HepG2 (cell line): Measurements from ENCODE around the gene DAZAP1. TPM values are rescaled to one million over a fixed set of nuclear protein-coding genes. Genes with fewer than 3 reads are reported as not detected.

Source experiments
- EED ChIP-seq: sonication (generic); formaldehyde crosslinking; IDR thresholded peaks from 2 replicates; pipeline ENCODE4 v1.5.0; 2020; ENCODE audit warnings: mild to moderate bottlenecking, missing genetic modification reagents
- JUND ChIP-seq: sonication (generic); formaldehyde crosslinking; IDR thresholded peaks from 2 replicates; pipeline ENCODE4 v1.8.0; 2022; ENCODE audit warnings: mild to moderate bottlenecking, missing genetic modification reagents
- PAX8 ChIP-seq: sonication (generic); formaldehyde crosslinking; IDR thresholded peaks from 2 replicates; pipeline ENCODE4 v1.8.0; 2022; ENCODE audit warnings: mild to moderate bottlenecking, missing genetic modification reagents, borderline replicate concordance
- XBP1 ChIP-seq: sonication (generic); formaldehyde crosslinking; IDR thresholded peaks from 2 replicates; pipeline ENCODE4 v1.5.0; 2020; ENCODE audit warnings: missing genetic modification reagents
- ZBTB7A ChIP-seq: sonication (generic); formaldehyde crosslinking; IDR thresholded peaks from 2 replicates; pipeline ENCODE4 v1.8.0; 2022; ENCODE audit warnings: mild to moderate bottlenecking, missing genetic modification reagents
- ZNF816 ChIP-seq: sonication (generic); formaldehyde crosslinking; IDR thresholded peaks from 2 replicates; pipeline ENCODE4 v1.8.0; 2022; ENCODE audit warnings: missing genetic modification reagents, mild to moderate bottlenecking, borderline replicate concordance
- polyA plus RNA-seq, 8 experiments: library from polyadenylated mRNA; depleted of rRNA in 3 of 8; stranded (reverse) in 7 of 8; unstranded in 1 of 8; fragments of >200 nt; fragmentation: Illumina TruSeq in 4 of 8; extraction: Trizol in 4 of 8; gene quantifications; 2 replicates each; pipeline versions ENCODE4 v1.2.1 to v1.2.3, GENCODE V29; 2011 to 2016; ENCODE audit warnings: low read depth in 4 of 8, missing spikeins in 1 of 8, mixed read lengths in 1 of 8; ENCODE audit not compliant: insufficient read depth in 1 of 8
- total RNA-seq, 5 experiments: library from RNA; depleted of rRNA; stranded (reverse); fragments of >200 nt; fragmentation: Illumina TruSeq; extraction: Trizol; gene quantifications; 2 replicates each; pipeline ENCODE4 v1.2.3, GENCODE V29; 2016; ENCODE audit warnings: low read depth in 1 of 5
- TF ChIP-seq, protein P1 (sequence below): sonication (generic); formaldehyde crosslinking; IDR thresholded peaks from 2 replicates; pipeline ENCODE4 v1.5.0; 2020; ENCODE audit warnings: mild to moderate bottlenecking, missing genetic modification reagents, borderline replicate concordance
- TF ChIP-seq, protein P2 (sequence below): sonication (generic); formaldehyde crosslinking; conservative IDR thresholded peaks from 2 replicates; pipeline ENCODE4 v1.4.0; 2020; ENCODE audit warnings: missing genetic modification reagents
- TF ChIP-seq, protein P3 (sequence below): IDR thresholded peaks from 2 replicates; pipeline ENCODE4 v1.6.1; 2016; ENCODE audit warnings: missing compliant biosample characterization, missing genetic modification reagents, borderline replicate concordance
- TF ChIP-seq, protein P4 (sequence below): sonication (generic); formaldehyde crosslinking; IDR thresholded peaks from 2 replicates; pipeline ENCODE4 v1.4.0; 2020; ENCODE audit warnings: low read depth, mild to moderate bottlenecking, missing genetic modification reagents
- TF ChIP-seq, protein P5 (sequence below): sonication (generic); formaldehyde crosslinking; IDR thresholded peaks from 2 replicates; pipeline ENCODE4 v1.4.0; 2020; ENCODE audit warnings: missing genetic modification reagents
- TF ChIP-seq, protein P6 (sequence below): sonication (generic); formaldehyde crosslinking; IDR thresholded peaks from 2 replicates; pipeline ENCODE4 v1.5.1; 2020; ENCODE audit warnings: missing genetic modification reagents, mild to moderate bottlenecking, borderline replicate concordance

The DAZAP1 gene
- total and polyA plus RNA-seq, 2 of the 13 experiments (the other 11 are each of a cell fraction or from before 2014, with no cell fraction given): 63.3 to 79.2 TPM

DNA sequence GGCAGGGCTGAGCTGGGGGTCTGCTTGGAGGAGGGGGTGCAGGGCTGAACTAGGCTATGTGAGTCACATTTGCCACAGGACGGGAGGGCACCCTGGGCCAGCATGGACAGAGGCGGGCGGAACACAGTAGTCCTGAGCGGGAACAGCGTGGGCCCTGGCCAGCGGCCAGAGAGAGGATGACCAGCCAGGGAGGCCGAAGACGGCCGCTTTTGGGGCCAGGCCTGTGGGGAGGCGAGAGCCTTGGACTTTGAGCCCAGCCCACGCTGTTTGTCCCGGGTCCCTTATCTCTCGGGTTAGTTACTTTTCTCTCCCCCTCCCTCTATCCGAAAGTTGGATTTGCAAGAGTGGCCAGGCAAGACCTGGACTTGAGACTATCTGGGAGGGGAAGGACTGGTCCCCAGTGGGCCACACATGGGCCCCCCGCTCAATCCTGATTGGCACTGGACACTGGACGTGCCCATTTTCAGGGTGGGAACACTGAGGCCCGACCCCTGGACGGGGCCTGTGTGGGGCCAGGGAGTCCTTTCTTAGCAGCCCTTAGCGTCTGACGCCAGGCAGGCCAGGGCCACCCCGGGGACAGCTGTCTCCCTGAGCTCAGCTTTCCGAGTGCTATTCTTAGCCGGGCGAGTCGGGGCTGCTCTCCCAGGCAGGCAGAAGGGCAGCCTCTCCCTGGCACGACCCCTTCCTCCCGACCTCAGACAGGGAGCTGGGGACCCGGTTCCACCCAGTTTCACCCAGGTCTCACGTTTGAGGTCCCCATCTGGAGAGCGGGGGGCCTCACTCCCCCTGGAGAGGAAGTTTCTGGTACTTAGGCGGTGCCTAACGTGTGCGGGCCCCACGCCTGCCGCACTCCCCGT is 6.9 kb upstream of the DAZAP1 start (continued):
- TF ChIP-seq, protein P1, sequence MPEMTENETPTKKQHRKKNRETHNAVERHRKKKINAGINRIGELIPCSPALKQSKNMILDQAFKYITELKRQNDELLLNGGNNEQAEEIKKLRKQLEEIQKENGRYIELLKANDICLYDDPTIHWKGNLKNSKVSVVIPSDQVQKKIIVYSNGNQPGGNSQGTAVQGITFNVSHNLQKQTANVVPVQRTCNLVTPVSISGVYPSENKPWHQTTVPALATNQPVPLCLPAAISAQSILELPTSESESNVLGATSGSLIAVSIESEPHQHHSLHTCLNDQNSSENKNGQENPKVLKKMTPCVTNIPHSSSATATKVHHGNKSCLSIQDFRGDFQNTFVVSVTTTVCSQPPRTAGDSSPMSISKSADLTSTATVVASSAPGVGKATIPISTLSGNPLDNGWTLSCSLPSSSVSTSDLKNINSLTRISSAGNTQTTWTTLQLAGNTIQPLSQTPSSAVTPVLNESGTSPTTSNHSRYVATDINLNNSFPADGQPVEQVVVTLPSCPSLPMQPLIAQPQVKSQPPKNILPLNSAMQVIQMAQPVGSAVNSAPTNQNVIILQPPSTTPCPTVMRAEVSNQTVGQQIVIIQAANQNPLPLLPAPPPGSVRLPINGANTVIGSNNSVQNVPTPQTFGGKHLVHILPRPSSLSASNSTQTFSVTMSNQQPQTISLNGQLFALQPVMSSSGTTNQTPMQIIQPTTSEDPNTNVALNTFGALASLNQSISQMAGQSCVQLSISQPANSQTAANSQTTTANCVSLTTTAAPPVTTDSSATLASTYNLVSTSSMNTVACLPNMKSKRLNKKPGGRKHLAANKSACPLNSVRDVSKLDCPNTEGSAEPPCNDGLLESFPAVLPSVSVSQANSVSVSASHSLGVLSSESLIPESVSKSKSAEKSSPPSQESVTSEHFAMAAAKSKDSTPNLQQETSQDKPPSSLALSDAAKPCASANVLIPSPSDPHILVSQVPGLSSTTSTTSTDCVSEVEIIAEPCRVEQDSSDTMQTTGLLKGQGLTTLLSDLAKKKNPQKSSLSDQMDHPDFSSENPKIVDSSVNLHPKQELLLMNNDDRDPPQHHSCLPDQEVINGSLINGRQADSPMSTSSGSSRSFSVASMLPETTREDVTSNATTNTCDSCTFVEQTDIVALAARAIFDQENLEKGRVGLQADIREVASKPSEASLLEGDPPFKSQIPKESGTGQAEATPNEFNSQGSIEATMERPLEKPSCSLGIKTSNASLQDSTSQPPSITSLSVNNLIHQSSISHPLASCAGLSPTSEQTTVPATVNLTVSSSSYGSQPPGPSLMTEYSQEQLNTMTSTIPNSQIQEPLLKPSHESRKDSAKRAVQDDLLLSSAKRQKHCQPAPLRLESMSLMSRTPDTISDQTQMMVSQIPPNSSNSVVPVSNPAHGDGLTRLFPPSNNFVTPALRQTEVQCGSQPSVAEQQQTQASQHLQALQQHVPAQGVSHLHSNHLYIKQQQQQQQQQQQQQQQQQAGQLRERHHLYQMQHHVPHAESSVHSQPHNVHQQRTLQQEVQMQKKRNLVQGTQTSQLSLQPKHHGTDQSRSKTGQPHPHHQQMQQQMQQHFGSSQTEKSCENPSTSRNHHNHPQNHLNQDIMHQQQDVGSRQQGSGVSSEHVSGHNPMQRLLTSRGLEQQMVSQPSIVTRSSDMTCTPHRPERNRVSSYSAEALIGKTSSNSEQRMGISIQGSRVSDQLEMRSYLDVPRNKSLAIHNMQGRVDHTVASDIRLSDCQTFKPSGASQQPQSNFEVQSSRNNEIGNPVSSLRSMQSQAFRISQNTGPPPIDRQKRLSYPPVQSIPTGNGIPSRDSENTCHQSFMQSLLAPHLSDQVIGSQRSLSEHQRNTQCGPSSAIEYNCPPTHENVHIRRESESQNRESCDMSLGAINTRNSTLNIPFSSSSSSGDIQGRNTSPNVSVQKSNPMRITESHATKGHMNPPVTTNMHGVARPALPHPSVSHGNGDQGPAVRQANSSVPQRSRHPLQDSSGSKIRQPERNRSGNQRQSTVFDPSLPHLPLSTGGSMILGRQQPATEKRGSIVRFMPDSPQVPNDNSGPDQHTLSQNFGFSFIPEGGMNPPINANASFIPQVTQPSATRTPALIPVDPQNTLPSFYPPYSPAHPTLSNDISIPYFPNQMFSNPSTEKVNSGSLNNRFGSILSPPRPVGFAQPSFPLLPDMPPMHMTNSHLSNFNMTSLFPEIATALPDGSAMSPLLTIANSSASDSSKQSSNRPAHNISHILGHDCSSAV: no peak
- TF ChIP-seq EED (CRISPR knock-in tag): peak; percentile 79; the same call in 1 of the 2 replicates
- TF ChIP-seq, protein P2, sequence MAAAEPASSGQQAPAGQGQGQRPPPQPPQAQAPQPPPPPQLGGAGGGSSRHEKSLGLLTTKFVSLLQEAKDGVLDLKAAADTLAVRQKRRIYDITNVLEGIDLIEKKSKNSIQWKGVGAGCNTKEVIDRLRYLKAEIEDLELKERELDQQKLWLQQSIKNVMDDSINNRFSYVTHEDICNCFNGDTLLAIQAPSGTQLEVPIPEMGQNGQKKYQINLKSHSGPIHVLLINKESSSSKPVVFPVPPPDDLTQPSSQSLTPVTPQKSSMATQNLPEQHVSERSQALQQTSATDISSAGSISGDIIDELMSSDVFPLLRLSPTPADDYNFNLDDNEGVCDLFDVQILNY (CRISPR knock-in tag): no peak
- TF ChIP-seq, protein P3, sequence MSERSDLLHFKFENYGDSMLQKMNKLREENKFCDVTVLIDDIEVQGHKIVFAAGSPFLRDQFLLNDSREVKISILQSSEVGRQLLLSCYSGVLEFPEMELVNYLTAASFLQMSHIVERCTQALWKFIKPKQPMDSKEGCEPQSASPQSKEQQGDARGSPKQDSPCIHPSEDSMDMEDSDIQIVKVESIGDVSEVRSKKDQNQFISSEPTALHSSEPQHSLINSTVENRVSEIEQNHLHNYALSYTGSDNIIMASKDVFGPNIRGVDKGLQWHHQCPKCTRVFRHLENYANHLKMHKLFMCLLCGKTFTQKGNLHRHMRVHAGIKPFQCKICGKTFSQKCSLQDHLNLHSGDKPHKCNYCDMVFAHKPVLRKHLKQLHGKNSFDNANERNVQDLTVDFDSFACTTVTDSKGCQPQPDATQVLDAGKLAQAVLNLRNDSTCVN (CRISPR knock-in tag): no peak
- peak; percentile 48; the same call in 1 of the 2 replicates for TF ChIP-seq JUND (CRISPR knock-in tag)
- TF ChIP-seq, protein P4, sequence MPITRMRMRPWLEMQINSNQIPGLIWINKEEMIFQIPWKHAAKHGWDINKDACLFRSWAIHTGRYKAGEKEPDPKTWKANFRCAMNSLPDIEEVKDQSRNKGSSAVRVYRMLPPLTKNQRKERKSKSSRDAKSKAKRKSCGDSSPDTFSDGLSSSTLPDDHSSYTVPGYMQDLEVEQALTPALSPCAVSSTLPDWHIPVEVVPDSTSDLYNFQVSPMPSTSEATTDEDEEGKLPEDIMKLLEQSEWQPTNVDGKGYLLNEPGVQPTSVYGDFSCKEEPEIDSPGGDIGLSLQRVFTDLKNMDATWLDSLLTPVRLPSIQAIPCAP: no peak
- TF ChIP-seq PAX8: no peak
- peak; percentile 83 for TF ChIP-seq ZBTB7A
- TF ChIP-seq ZNF816: 0 out of 2 replicates have a peak, but pooled peaks have one; percentile 65
- TF ChIP-seq, protein P5, sequence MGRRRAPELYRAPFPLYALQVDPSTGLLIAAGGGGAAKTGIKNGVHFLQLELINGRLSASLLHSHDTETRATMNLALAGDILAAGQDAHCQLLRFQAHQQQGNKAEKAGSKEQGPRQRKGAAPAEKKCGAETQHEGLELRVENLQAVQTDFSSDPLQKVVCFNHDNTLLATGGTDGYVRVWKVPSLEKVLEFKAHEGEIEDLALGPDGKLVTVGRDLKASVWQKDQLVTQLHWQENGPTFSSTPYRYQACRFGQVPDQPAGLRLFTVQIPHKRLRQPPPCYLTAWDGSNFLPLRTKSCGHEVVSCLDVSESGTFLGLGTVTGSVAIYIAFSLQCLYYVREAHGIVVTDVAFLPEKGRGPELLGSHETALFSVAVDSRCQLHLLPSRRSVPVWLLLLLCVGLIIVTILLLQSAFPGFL (CRISPR knock-in tag): no peak
- TF ChIP-seq XBP1: no peak
- TF ChIP-seq, protein P6, sequence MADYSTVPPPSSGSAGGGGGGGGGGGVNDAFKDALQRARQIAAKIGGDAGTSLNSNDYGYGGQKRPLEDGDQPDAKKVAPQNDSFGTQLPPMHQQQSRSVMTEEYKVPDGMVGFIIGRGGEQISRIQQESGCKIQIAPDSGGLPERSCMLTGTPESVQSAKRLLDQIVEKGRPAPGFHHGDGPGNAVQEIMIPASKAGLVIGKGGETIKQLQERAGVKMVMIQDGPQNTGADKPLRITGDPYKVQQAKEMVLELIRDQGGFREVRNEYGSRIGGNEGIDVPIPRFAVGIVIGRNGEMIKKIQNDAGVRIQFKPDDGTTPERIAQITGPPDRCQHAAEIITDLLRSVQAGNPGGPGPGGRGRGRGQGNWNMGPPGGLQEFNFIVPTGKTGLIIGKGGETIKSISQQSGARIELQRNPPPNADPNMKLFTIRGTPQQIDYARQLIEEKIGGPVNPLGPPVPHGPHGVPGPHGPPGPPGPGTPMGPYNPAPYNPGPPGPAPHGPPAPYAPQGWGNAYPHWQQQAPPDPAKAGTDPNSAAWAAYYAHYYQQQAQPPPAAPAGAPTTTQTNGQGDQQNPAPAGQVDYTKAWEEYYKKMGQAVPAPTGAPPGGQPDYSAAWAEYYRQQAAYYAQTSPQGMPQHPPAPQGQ (CRISPR knock-in tag): no peak
